GM18861 (cell line): ENCODE results near the gene ADGRE3.
"Not testable (repeated sequence)": the region's sequence is repeated elsewhere in the genome, so short reads cannot be mapped to it uniquely, and the experiment has no call there.

Experiments
- ATAC-seq: cut with Tn5 transposase; IDR thresholded peaks from one replicate; pipeline ENCODE4 v1.9.1; 2021; ENCODE audit not compliant: unreplicated experiment

ADGRE3 gene

DNA sequence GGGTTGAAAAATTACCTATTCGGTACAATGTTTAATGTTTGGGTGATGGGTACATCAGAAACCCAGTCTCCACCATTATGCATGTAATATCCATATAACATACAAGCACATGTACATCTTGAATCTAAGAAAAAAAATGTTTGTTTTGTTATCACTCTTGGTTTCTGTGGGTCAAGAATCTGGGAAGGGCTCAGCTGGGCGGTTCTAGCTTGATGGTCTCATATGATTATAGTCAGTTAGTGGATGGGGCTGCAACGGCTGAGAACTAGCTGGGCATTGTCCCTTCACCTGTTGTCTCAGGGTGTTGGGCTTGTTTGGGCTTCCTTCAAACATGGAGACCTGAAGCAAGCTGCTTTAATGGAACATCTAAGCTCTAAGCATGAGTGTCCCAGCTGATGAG, 4.7 kb downstream of the ADGRE3 start:
- no peak for ATAC-seq

DNA sequence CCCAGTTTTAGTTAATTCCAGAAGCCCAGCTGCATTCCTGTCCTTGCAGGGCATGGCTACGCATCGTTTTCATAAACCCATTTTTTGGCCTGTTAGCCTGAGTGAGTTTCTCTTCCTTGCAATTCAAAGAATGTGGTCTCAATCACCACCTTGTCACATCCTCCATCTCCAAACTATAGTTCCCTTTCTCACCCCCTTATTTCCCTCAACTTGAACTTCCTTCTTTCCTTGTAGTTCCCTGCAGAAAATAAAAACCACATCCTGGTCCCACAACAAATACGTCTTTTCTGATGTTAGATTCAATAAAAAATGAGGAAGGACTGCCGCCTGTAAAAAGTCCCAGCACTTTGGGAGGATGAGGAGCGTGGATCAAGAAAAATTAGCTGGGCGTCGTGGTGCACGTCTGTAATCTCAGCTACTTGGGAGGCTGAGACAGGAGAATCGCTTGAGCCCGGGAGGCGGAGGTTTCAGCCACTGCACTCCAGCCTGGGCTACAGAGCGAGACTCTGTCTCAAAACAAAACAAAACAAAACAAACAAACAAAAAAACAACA, 13.2 kb downstream of the ADGRE3 start:
- ATAC-seq: no peak

DNA sequence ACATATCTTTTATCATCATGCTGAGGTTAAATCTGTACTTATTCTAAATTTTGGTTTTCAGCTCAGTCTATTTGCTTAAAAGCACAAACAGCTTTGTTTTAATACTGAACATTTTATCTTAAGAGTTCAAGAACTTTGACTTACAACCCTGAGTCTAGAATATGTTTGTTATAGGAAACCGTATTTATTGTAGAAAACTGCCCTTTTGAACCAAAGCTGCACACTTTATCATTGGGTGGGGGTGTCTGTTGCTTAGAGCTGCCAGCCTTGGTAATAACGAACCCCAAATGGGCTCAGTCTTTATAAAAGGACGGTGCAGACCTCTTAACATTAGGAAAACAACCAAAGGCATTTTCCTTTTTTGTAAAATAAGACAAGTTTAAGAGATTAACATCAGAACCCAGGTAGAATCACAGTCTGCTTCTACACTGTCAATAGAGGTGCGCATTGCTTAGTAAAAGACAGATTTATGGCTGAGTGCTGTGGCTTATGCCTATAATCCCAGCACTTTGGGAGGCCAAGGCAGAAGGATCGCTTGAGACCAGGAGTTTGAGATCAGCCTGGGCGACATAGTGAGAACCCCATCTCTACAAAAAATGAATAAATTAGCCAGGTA, 14.7 kb downstream of the ADGRE3 start:
- ATAC-seq: no peak

DNA sequence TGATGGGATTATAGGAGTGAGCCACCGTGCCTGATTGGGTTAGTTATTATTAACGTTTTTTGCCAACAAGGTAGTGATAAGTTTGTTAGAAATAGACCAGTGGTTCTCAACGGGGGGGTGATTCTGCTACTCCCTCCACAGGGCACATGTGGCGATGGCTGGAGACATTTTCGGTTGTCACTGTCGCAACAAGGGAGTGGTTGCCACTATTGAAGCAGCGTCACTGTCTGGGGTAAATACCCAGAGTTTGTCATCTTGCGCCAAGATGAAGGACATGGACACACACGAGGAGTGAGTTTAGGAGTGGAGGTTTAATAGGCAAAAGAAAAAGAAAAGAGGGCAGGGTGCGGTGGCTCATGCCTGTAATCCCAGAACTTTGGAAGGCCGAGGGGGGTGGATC, 18.9 kb downstream of the ADGRE3 start:
- no peak for ATAC-seq

DNA sequence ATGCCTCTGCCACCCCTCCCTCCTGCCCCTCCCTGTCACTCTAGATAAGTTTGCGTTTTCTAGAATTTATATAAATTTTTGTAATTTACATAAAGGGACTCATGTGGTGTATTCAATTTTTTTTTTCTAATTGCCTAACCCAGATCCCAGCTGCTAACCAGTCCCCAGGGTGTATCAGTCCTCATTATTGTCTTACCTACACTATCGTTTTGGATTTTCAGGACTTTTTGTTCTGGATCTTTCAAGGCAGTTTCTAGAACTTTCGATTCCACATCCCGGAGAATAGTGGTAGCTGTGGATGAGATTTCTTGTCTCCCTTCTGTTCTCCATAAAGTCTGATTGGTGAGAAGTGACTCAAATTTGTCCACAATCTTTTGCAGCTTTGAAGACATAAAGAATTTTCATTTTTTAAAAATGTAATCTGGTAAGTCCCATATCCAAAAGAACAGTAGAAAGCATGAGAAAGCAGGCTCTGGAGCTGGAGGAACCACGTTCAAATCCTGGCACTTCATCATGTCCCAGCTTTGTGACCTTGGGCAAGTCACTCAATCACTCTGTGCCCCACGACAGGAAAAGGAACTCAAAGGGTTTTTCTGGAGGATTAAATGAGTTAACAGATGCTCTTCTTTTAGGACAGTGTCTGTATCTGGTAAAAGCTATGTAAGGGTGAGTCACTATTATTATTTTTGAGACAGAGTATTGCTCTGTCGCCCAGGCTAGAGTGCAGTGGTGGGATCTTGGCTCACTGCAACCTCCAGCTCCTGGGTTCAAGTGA, 19.7 kb downstream of the ADGRE3 start:
- no peak for ATAC-seq

DNA sequence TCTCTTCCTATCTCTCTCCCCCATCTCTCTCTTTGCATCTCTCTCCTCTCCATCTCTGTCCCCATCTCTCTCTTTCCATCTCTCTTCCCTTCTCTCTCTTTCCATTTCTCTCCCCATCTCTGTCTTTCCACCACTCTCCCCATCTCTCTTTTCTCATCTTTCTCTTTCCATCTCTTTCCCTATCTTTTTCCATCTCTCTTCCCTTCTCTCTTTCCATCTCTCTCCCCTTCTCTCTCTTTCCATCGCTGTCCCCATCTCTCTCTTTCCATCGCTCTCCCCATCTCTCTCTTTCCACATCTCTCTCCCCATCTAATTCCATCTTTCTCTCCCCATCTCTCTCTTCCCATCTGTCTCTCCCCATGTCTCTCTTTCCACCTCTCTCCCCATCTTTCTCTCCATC, 24.5 kb downstream of the ADGRE3 start:
- ATAC-seq: no peak

DNA sequence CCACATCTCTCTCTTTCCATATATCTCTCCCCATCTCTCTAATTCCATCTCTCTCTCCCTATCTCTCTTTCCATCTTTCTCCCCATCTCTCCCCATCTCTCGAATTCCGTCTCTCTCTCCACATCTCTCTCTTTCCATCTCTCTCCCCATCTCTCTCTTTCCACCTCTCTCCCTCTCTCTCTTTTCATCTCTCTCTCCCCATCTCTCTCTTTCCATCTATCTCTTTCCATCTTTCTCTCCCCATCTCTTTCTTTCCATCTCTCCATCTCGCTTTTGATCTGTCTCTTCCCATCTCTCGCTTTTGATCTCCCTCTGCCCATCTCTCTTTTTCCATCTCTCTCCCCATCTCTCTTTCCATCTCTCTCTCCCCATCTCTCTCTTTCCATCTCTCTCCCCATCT, 25.6 kb downstream of the ADGRE3 start:
- no peak for ATAC-seq

DNA sequence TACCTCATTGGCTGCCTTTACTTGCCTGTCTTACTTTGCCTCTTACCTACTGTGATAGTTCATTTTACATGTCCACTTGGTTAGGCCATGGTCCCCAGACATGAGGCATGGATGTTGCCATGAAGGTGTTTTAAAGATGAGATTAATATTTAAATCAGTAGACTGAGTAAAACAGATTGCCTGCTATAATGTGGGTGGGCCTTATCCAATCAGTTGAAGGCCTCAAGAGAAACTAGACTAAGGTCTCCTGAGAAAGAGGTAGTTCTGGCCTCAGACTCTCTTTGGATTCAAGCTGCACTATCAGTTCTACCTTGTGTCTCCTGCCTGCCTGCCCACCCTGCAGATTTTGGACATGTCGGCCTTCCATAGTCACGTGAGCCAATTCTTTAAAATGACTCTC, 26.1 kb downstream of the ADGRE3 start:
- ATAC-seq: no peak

DNA sequence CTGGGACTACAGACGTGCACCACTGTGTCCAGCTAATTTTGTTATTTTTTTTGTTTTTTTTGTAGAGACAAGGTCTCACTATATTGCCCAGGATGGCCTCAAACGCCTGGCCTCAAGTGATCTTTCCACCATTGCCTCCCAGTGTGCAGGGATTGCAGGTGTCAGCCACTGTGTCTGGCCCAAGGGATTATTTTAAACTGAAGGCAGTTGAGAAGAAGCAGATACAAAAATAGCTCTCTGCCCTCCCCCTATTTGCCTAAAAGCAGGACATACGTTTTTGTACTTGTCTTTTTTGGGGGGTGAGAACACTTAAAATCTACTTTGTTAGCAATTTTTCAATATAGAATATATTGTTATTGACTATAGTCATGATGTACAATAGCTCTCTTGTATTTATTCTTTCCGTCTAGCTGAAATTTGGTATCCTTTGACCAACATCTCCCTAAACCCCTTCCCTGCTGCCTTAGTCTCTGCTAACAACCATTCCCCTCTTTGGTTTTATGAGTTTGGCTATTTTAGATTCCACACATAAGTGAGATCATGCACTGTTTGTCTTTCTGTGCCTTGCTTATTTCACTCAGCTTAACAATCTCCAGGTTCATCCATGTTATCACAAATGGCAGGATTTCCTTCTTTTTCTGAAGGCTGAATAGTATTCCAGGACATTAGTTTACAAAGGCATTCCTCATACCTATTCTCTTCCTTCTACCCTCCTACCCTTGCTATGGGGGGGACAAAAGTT, 34.9 kb downstream of the ADGRE3 start:
- no peak for ATAC-seq

DNA sequence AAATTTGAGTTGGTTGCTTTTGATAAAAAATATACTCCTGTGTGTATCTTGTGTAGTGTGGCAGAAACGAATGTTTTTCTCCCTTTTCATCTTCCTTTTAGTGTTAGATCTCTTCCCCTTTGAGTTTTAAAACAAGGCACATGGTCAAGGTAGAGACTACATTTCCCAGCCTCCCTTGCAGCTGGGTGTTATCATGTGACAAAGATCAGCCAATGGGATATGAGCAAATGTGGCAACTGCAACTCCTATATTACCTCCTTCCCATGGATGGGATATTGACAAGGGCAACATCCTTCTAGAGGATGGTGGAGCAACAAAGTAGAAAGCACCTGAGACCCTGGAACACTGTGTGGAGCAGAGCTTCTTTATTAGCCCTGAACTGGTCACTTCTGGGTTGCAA, 42.4 kb downstream of the ADGRE3 start:
- no peak for ATAC-seq

DNA sequence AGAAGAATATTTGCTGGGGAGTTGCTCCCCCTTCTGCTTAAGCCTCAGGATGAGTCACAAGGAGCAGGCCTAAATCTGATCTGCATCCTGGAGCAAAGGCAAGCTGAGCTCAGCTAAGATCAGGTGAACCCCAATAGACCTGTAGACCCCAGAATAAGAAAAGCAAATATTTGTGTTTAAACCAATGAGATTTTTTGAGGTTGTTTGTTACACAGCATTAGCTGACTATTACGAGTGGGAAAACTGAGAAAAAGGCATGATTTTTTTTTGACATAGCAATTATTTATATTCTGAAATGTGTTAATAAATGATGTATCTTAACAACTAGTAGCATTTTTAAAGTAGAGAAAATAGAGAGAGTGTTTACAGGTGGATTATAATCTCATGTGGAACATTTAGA, 45.1 kb downstream of the ADGRE3 start:
- ATAC-seq: no peak

DNA sequence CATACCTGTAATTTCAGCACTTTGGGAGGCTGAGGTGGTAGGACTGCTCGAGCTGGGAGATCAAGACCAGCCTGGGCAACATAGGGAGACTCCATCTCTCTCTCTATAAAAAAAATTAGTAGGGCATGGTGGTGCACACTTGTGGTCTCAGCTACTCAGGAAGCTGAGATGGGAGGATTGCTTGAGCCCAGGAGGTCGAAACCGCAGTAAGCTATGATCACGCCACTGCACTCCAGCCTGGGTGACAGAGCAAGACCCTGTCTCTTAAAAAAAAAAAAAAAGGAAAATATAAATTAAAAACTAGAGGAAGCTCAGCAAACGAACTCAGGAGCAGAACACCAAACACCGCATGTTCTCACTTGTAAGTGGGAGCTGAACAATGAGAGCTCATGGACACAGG, 50.2 kb downstream of the ADGRE3 start:
- ATAC-seq: not testable (repeated sequence)

DNA sequence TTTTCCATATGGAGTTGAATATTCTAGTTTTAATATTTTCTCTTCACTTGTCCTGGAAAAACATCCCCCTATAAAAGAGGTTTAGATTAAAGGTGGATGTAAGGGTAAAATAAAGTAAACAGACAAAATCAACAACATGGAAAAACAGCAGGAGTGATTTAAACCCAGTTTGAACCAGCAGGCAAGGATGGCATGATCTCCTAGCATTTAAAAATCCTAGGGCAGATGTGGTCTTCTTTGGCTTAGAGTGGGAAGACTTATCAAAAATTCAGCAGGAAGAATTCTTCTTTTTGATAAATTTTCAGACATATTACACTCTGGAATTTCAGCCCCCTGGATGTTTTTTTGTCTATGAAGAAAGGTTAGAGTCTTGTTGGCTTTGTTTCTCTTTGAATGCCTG, 55.2 kb downstream of the ADGRE3 start:
- ATAC-seq: no peak

DNA sequence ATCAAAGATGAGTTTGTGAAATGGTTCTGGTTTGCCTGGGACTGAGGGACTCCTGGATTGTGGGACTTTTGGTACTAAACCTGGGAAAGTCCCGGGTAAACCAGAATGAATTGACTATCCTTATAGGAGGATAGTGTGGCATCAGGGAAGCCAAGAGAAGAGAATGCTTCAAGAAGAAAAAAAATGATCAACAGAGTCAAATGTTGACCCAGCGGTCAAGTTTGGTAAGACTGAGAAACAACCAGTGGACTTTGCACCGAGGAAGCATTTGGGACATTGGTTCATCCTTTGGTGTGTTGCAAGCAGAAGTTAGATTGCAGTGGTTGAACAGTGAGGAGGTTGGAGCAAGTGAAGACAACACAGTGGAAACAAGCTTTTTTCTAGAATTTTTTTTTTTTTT, 58.2 kb downstream of the ADGRE3 start:
- no peak for ATAC-seq

DNA sequence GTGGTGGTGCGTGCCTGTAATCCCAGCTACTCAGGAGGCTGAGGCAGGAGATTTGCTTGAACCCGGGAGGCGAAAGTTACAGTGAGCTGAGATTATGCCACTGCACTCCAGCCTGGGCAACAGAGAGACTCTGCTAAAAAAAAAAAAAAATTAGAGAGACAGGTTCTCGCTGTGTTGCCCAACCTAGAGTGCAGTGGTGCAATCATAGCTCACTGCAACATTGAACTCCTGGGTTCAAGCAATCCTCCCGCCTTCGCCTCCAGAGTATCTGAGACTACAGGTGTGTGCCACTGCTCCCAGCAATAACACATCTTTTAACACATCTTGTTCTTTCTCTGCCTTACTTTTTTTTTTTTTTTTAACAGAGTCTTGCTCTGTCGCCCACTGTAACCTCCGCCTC, 59.0 kb downstream of the ADGRE3 start:
- ATAC-seq: no peak

DNA sequence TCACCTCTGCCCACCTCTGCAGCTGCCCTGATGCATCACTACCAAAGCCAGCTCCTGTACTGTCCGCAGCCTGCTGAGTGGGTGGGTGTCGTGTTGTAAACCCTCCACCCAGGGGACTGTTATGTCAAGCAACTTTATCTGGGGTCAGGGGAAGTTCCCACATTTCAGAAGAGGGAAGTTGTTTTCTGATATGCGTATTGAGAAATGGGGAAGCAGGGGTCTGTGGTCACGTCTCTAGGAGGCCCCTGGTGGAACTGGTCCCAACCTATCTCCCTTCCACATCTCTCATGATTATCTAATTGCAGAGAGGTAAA, 60.6 kb downstream of the ADGRE3 start:
- no peak for ATAC-seq

DNA sequence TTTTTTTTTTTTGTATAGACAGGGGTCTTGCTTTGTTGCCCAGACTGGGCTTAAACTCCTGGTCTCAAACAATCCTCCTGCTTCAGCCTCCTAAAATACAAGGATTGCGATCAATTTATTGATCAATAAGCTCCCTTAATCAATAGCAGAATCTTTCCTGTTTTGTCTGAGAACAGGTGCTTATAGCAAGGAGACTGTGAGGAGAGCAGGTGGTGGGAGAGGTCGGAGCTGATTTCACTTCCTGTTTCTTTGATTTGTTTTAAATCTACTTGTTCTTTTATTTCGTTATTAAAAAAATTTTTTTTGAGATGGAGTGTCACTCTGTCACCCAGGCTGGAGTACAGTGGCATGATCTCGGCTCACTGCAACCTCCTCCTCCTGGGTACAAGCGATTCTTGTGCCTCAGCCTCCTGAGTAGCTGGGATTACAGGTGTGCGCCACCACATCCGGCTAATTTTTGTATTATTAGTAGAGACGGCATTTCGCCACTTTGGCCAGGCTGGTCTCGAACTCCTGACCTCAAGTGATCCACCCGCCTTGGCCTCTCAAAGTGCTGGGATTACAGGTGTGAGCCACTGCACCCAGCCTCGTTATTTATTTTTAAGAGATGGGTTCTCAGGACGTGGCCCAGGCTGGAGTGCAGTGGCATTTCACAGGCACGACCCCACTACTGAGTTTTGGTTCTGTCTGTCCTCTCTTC, 61.1 kb downstream of the ADGRE3 start:
- not testable (repeated sequence) for ATAC-seq

DNA sequence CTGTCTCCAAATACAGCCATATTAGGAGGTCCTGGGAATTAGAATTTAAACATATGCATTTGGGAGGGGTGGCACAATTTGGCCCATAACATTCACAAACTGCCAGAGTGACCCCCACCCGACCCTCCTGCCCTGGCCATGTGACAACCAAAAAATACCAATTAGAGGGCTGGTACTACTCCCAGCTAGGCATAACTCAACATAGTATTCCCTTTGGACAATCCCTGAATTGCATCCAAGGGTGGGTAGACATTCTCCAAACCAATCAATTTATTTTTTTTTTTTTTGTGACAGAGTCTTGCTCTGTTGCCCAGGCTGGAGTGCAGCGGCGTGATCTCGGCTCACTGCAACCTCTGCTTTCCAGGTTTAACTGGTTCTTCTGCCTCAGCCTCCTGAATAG, 62.0 kb downstream of the ADGRE3 start:
- ATAC-seq: no peak

DNA sequence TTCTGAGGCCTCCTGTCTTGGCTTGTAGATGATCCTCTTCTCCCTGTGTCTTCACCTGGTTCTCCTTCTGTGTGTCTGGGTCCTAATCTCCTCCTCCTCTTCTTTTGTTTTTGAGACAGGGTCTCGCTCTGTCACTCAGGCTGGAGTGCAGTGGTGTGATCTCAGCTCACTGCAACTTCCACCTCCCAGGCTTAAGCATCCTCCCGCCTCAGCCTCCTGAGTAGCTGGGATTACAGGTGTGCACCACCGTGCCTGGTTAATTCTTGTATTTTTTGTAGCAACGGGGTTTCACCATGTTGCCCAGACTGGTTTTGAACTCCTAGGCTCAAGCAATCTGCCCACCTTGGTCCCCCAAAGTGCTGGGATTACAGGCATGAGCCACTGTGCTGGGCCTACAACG, 62.4 kb downstream of the ADGRE3 start:
- ATAC-seq: not testable (repeated sequence)

DNA sequence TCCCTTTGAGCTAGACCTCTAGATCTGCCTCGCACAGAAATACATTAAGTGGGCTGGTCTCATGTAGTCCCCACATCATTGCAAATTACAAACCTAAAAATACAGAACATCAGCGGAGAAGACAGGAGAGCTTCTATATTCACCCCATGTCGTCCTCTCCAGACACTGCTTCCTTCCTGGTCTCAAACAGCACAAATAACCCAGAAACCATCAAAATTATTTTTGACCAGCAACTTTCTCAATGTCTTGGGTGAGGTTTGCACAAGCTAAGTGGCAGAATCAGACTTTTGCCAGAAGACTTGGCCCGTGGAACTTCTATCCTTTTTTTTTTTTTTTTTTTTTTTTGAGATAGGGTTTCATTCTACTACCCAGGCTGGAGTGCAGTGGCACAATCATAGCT, 63.6 kb downstream of the ADGRE3 start:
- ATAC-seq: no peak

DNA sequence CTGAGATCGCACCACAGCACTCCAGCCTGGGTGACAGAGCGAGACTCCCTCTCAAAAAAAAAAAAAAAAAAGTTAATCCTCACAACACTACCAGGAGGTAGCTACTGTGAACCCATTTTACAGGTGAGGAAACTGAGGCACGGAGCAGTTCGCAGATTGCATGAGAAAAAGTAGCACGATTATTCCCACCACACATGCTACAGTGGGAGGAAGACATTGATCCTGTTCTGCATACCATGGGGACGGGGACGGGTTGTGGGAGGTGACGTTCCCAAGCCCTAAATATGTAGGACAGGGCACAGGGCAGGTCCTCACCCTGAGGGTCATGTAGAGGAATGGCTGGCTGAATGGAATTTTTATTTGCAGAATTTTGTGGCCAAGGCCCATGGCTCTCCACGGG, 68.0 kb downstream of the ADGRE3 start:
- no peak for ATAC-seq

DNA sequence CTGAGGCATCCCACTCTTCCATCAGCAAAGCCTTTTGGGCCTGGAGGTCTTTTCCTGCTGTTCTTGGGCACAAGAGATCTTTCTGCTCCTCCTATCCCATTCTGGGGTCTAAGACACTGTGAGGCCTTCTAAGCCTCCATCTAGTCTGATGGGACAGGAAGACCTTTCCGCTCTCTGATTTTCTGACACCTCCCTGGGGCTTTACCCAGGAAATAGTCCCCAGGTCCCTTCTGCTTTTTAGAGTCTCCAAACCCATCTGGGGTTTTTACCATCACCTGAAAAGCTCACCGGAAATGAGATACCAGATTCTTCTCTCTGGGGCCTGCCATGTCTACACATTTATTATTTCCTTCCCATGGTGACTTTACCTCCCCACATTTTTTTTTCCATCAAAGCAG, 70.7 kb downstream of the ADGRE3 start:
- peak; percentile 89 for ATAC-seq
